H1 (cell line): Measurements from ENCODE around the gene ZNF382. TPM values are rescaled to one million over a fixed set of nuclear protein-coding genes. Genes with fewer than 3 reads are reported as not detected.
A peak's percentile ranks its signal among the peaks of the same experiment; 100 is the strongest.

Experiments used
- ASH2L ChIP-seq: fragments of 200-600, 300-600 bp; sonication (generic); IDR thresholded peaks from one replicate; pipeline ENCODE4 v1.7.1; 2017; ENCODE audit warnings: low read length
- ATF2 ChIP-seq: IDR thresholded peaks from 2 replicates; pipeline ENCODE4 v1.6.1; 2012; ENCODE audit warnings: low read length, inconsistent platforms
- BCL11A ChIP-seq, 2 experiments: IDR thresholded peaks; one replicate each; pipeline ENCODE4 v1.6.1; 2011; ENCODE audit warnings: low read depth in 2 of 2, low read length in 2 of 2, mild to moderate bottlenecking in 2 of 2
- CBX8 ChIP-seq: fragments of 300-800, 300-1000 bp; sonication (generic); IDR thresholded peaks from 2 replicates; pipeline ENCODE4 v1.7.1; 2016; ENCODE audit warnings: low read depth, low read length, borderline replicate concordance
- CHD1 ChIP-seq: IDR thresholded peaks from 2 replicates; pipeline ENCODE4 v1.6.1; 2012; ENCODE audit warnings: low read depth, low read length, improper control_type of control experiment
- CREB1 ChIP-seq: IDR thresholded peaks from 2 replicates; pipeline ENCODE4 v1.6.1; 2012; ENCODE audit warnings: inconsistent platforms
- EGR1 ChIP-seq: IDR thresholded peaks from 2 replicates; pipeline ENCODE4 v1.6.1; 2011; ENCODE audit warnings: low read depth, low read length, borderline replicate concordance
- EZH2 ChIP-seq: fragments of 200-600 bp; sonication (generic); IDR thresholded peaks from 2 replicates; pipeline ENCODE4 v1.7.1; 2012; ENCODE audit warnings: low read depth, mild to moderate bottlenecking, moderate library complexity, low read length, inconsistent platforms; ENCODE audit not compliant: severe bottlenecking
- HDAC2 ChIP-seq, 2 experiments: fragments of 300-600 bp in 1 of 2; sonication (generic) in 1 of 2; IDR thresholded peaks; 2 replicates each; pipeline ENCODE4 v1.6.1; 2011 to 2012; ENCODE audit warnings: low read depth in 2 of 2, low read length in 2 of 2, mild to moderate bottlenecking in 2 of 2, moderate library complexity in 2 of 2, borderline replicate concordance in 1 of 2, inconsistent platforms in 1 of 2
- JUND ChIP-seq: IDR thresholded peaks from 2 replicates; pipeline ENCODE4 v1.6.1; 2011; ENCODE audit warnings: mild to moderate bottlenecking, improper control_type of control experiment, low read length
- KDM1A ChIP-seq: fragments of 200-600, 300-600 bp; sonication (generic); IDR thresholded peaks from 2 replicates; pipeline ENCODE4 v1.7.1; 2016; ENCODE audit warnings: mild to moderate bottlenecking, low read length, borderline replicate concordance
- KDM4A ChIP-seq: IDR thresholded peaks from one replicate; pipeline ENCODE4 v1.7.1; 2012; ENCODE audit warnings: low read depth, mild to moderate bottlenecking, moderate library complexity, low read length, inconsistent platforms; ENCODE audit not compliant: severe bottlenecking
- PHF8 ChIP-seq: fragments of 200-600 bp; sonication (generic); conservative IDR thresholded peaks from 2 replicates; pipeline ENCODE4 v1.7.1; 2012; ENCODE audit warnings: low read depth, mild to moderate bottlenecking, inconsistent platforms, low read length, moderate library complexity
- POLR2A ChIP-seq, 2 experiments: IDR thresholded peaks; 1 replicate in 1 of 2; 2 replicates in 1 of 2; pipeline ENCODE4 v1.6.1; 2011; ENCODE audit warnings: low read depth in 2 of 2, low read length in 2 of 2, mild to moderate bottlenecking in 2 of 2; ENCODE audit errors: control extremely low read depth in 1 of 2
- RBBP5 ChIP-seq: IDR thresholded peaks from 2 replicates; pipeline ENCODE4 v1.7.1; 2012; ENCODE audit warnings: low read depth, mild to moderate bottlenecking, inconsistent platforms, low read length, moderate library complexity, borderline replicate concordance
- SAP30 ChIP-seq: fragments of 300-600 bp; sonication (generic); IDR thresholded peaks from 2 replicates; pipeline ENCODE4 v1.7.1; 2012; ENCODE audit warnings: low read length, moderate library complexity, mild to moderate bottlenecking, inconsistent platforms; ENCODE audit not compliant: insufficient read depth, insufficient replicate concordance
- SIN3A ChIP-seq, 2 experiments: IDR thresholded peaks in 1 of 2; conservative IDR thresholded peaks in 1 of 2; 2 replicates each; pipeline ENCODE4 v1.6.1; 2011 to 2012; ENCODE audit warnings: low read length in 2 of 2, improper control_type of control experiment in 1 of 2, low read depth in 1 of 2, mild to moderate bottlenecking in 1 of 2
- SIX5 ChIP-seq: IDR thresholded peaks from 2 replicates; pipeline ENCODE4 v1.6.1; 2011; ENCODE audit warnings: mild to moderate bottlenecking, low read depth, low read length
- TAF7 ChIP-seq: optimal IDR thresholded peaks from 2 replicates; pipeline ENCODE3; 2011; ENCODE audit warnings: low read depth, mild to moderate bottlenecking, inconsistent platforms, low read length, moderate library complexity, borderline replicate concordance
- USF2 ChIP-seq: IDR thresholded peaks from 2 replicates; pipeline ENCODE4 v1.6.1; 2011; ENCODE audit warnings: low read length, improper control_type of control experiment
- ZNF274 ChIP-seq: IDR thresholded peaks from 2 replicates; pipeline ENCODE4 v1.7.0; 2012; ENCODE audit warnings: low read length, borderline replicate concordance; ENCODE audit errors: extremely low read depth
- polyA plus RNA-seq, 7 experiments: library from polyadenylated mRNA; depleted of rRNA in 3 of 7; stranded (reverse) in 5 of 7; unstranded in 2 of 7; fragments of >200 nt in 5 of 7; fragments of 200-250 nt in 2 of 7; gene quantifications; 1 replicate in 5 of 7; 2 replicates in 1 of 7; 4 replicates in 1 of 7; pipeline versions ENCODE4 v1.2.1 to v1.2.3, GENCODE V29; 2011 to 2013; ENCODE audit warnings: missing spikeins in 2 of 7, mixed read lengths in 2 of 7
- total RNA-seq: library from RNA; stranded (reverse); fragmentation: NEBNext Ultra II Directional; extraction: Animal tissue kit (Norgen Biotek cat#: 25700); gene quantifications from 2 replicates; pipeline ENCODE4 v1.2.1, GENCODE V29; 2021

Gene ZNF382
- total and polyA plus RNA-seq, 2 of the 8 experiments (the other 6 are each of a cell fraction or from before 2014, with no cell fraction given): 1.9 to 6.3 TPM

GRCh38 chr19:36605101-36605876 is at the start of gene ZNF382 (continued):
- TF ChIP-seq USF2: no peak
- TF ChIP-seq CREB1: no peak
- no peak for TF ChIP-seq TAF7
- no peak for TF ChIP-seq SAP30
- TF ChIP-seq CBX8: no peak
- peak; percentile 99 for TF ChIP-seq KDM4A
- no peak for TF ChIP-seq BCL11A (IDR thresholded peaks at IDR 0.05; ENCODE audit: low read depth in 2 of 2, low read length in 2 of 2)
- TF ChIP-seq POLR2A (IDR thresholded peaks at IDR 0.05; ENCODE audit: control extremely low read depth in 1 of 2, low read depth in 2 of 2, low read length in 2 of 2): no peak
- TF ChIP-seq EGR1: no peak
- no peak for TF ChIP-seq SIX5
- no peak for TF ChIP-seq CHD1
- peak in 1 of 2 experiments; percentile 68; a peak in 1 of 4 replicates for TF ChIP-seq HDAC2 (IDR thresholded peaks at IDR 0.05; ENCODE audit: borderline replicate concordance in 1 of 2, low read depth in 2 of 2, low read length in 2 of 2)
- peak; percentile 63 for TF ChIP-seq PHF8
- TF ChIP-seq JUND: no peak
- no peak for TF ChIP-seq EZH2
- peak; percentile 68 for TF ChIP-seq ASH2L
- no peak for TF ChIP-seq RBBP5
- TF ChIP-seq ZNF274: no peak
- TF ChIP-seq SIN3A (conservative IDR thresholded peaks at IDR 0.05 in 1 of 2, IDR thresholded peaks at IDR 0.05 in 1 of 2; ENCODE audit: low read depth in 1 of 2, low read length in 2 of 2): no peak
- 0 out of 2 replicates have a peak, but pooled peaks have one; percentile 45 for TF ChIP-seq KDM1A
- TF ChIP-seq ATF2: no peak
